Measurements from ENCODE around the gene DISP2. TPM values are rescaled to one million over a fixed set of nuclear protein-coding genes. Genes with fewer than 3 reads are reported as not detected.
A peak's percentile ranks its signal among the peaks of the same experiment; 100 is the strongest.

DISP2 gene
- polyA plus RNA-seq, 1 experiment = 0.11 TPM

DNA sequence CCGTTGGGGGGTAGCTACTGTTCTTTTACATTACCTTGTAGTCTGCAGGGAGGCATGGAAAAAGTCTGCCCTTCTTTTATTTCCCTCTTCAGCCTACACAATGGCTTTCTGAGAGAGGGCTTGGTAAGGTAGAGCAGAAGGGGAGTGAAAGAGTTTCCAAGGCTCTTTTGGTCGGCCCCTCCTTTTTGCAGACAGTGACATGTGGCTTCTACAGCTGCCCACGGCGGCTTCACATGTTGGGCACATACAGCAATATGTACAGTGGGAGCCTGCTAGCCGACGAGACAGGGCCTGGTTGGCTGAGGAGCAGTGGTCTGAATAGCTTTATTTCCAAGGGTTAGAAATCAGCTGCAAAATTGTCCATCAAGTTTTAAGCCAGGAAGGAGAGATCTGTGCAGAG is 30.6 kb upstream of the DISP2 start:
- H3K4me3 ChIP-seq (ENCODE audit: low read depth, low read length) = 0 out of 2 replicates have a peak overlapping the region, but pooled peaks have one; percentile 7

DNA sequence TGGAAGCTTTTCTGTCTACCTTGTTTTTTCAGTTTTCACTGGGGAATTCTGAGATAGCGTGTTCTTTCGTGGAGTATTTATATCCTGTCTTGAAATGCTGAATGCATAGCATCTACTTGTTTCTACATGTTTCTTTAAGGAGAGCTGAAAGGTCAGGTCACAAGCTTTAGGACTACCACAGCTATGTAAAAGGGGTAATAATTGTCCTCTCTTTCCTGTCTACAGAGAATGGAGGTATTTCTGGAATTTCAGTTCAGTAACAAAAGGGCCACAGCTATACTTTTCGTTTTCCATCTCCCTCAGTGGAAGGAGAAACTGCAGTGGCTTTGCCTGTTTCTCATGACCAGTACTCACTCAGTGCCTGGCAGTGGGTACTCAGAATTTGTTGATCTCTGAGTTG is 29.8 kb upstream of the DISP2 start:
- no peaks in the 10 kb centered on the region for H3K27me3 ChIP-seq (ENCODE audit: control insufficient read depth, insufficient read depth, low read length)
- TF ChIP-seq, protein P1, sequence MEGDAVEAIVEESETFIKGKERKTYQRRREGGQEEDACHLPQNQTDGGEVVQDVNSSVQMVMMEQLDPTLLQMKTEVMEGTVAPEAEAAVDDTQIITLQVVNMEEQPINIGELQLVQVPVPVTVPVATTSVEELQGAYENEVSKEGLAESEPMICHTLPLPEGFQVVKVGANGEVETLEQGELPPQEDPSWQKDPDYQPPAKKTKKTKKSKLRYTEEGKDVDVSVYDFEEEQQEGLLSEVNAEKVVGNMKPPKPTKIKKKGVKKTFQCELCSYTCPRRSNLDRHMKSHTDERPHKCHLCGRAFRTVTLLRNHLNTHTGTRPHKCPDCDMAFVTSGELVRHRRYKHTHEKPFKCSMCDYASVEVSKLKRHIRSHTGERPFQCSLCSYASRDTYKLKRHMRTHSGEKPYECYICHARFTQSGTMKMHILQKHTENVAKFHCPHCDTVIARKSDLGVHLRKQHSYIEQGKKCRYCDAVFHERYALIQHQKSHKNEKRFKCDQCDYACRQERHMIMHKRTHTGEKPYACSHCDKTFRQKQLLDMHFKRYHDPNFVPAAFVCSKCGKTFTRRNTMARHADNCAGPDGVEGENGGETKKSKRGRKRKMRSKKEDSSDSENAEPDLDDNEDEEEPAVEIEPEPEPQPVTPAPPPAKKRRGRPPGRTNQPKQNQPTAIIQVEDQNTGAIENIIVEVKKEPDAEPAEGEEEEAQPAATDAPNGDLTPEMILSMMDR (IDR thresholded peaks at IDR 0.05; ENCODE audit: low read depth, low read length) = no peak
- ChIA-PET POLR2A (interaction anchor here (1.0 to 7.6 kb wide), 3 partner anchors 12 to 17 kb away, joined by 3 to 101 read pairs (median 5); partner anchors contain the start of gene CCDC9B), CTCF (interaction anchor here (1.0 to 4.1 kb wide), 5 partner anchors 11 to 53 kb away, joined by 3 to 50 read pairs (median 6); partner anchors contain the start of gene CCDC9B)
- no peak for DNase-seq (ENCODE audit: low read depth, low spot score)
- H3K9me3 ChIP-seq (ENCODE audit: control insufficient read depth, insufficient read depth, low read length) = no peaks in the 10 kb centered on the region
- H3K4me3 ChIP-seq (ENCODE audit: low read depth, low read length) = no peak overlapping the region
- H3K27ac ChIP-seq (ENCODE audit: low read depth, low read length) = peak overlapping the region; percentile 62

More for the DNA sequence above, 30.6 kb upstream of the DISP2 start:
- TF ChIP-seq, protein P1 (IDR thresholded peaks at IDR 0.05; ENCODE audit: low read depth, low read length) = no peak
- no peaks in the 10 kb centered on the region; the same call in 1 of the 2 replicates for H3K9me3 ChIP-seq (ENCODE audit: control insufficient read depth, insufficient read depth, low read length)
- no peaks in the 10 kb centered on the region for H3K27me3 ChIP-seq (ENCODE audit: control insufficient read depth, insufficient read depth, low read length)
- ChIA-PET POLR2A (interaction anchor here (7.6 kb wide), 1 partner anchor 12 kb away, joined by 101 read pairs; the partner anchor contains the start of gene CCDC9B), CTCF (interaction anchor here (2.2 to 4.1 kb wide), 3 partner anchors 12 to 48 kb away, joined by 5 to 50 read pairs (median 11); partner anchors contain the start of gene CCDC9B)
- H3K27ac ChIP-seq (ENCODE audit: low read depth, low read length) = peak overlapping the region; percentile 49
- no peak for DNase-seq (ENCODE audit: low read depth, low spot score)

DNA sequence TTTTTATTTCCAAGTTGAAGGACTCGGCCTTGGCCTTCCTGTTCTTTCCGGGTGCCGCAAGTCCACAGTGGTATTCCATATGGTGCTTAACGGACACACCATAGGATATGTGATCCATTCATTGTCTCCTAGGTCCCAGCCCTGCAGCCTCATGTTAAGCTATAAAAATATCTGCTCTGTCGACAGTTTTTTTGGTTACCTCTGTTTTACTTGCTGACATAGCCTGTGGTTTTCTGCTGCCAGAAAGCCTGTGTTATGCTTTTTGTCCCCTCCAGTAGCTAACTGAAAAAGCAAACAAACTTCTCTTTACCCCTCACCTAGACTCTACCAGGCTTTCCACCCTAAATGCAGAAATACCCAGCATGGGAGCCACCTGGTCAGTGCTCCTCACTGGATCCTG is 29.3 kb upstream of the DISP2 start:
- H3K4me3 ChIP-seq (ENCODE audit: low read depth, low read length) = no peak overlapping the region
- peak overlapping the region; percentile 62 for H3K27ac ChIP-seq (ENCODE audit: low read depth, low read length)
- TF ChIP-seq, protein P1 (IDR thresholded peaks at IDR 0.05; ENCODE audit: low read depth, low read length) = no peak
- no peaks in the 10 kb centered on the region for H3K9me3 ChIP-seq (ENCODE audit: control insufficient read depth, insufficient read depth, low read length)
- no peaks in the 10 kb centered on the region for H3K27me3 ChIP-seq (ENCODE audit: control insufficient read depth, insufficient read depth, low read length)
- CTCF ChIA-PET = interaction anchor here (0.9 to 4.1 kb wide), 5 partner anchors 11 to 54 kb away, joined by 3 to 50 read pairs (median 6); partner anchors contain the start of gene CCDC9B
- POLR2A ChIA-PET = interaction anchor here (1.0 to 7.6 kb wide), 3 partner anchors 11 to 16 kb away, joined by 3 to 101 read pairs (median 5); partner anchors contain the start of gene CCDC9B
- no peak for DNase-seq (ENCODE audit: low read depth, low spot score)

DNA sequence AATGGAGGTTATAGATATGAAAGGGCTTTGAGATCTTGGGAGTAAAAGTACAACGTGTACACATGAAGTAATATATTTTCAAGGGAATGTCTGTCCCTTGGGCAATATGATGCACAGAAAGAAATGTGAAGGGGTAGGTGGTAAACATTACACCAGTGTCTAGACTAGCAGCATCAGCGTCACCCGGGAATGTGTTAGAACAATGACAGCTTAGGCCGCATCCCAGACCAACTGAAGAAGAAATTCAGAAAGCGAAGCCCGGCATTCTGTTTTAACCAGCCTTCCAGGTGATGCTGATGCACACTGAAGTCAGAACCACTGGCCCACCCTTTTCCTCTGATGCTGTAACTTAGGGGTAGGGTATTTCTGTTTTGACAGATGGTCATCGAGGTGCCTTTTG is 28.2 kb upstream of the DISP2 start:
- DNase-seq (ENCODE audit: low read depth, low spot score) = no peak
- peak overlapping the region; percentile 24 for H3K27ac ChIP-seq (ENCODE audit: low read depth, low read length)
- H3K27me3 ChIP-seq (ENCODE audit: control insufficient read depth, insufficient read depth, low read length) = no peaks in the 10 kb centered on the region
- POLR2A ChIA-PET = interaction anchor here (7.6 kb wide), 1 partner anchor 10 kb away, joined by 101 read pairs; the partner anchor contains the start of gene CCDC9B
- no peak overlapping the region for H3K4me3 ChIP-seq (ENCODE audit: low read depth, low read length)
- CTCF ChIA-PET = interaction anchor here (0.9 to 4.1 kb wide), 2 partner anchors 10 to 15 kb away, joined by 3 to 50 read pairs; partner anchors contain the start of gene CCDC9B
- TF ChIP-seq, protein P1 (IDR thresholded peaks at IDR 0.05; ENCODE audit: low read depth, low read length) = no peak
- no peaks in the 10 kb centered on the region for H3K9me3 ChIP-seq (ENCODE audit: control insufficient read depth, insufficient read depth, low read length)

DNA sequence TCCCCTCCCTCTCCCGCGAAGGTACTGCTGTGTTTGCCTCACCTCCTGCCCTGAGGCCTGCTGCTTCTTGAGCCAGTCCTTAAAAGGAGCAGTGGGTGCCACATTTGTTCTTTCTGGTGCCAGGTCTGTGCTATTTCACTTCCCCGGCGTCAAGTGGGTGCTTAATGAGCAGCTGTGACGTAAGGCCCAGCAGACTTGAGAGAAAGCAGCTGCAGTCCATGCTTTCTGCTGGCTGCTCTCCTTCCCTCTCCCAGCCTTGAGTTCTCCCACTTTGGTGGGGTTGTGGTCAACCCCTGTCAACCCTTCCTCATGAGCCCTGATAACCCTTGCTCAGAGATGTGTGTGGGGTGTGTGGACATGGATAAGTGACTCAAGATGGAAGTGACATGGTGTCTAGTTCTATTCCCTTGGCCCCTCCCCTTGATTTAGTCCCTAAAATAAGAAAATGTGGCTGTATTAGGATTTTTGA is 27.6 kb upstream of the DISP2 start:
- Histone ChIP-seq H3K9me3 (ENCODE audit: control insufficient read depth, insufficient read depth, low read length) (no peaks in the 10 kb centered on the region), H3K4me3 (ENCODE audit: low read depth, low read length) (no peak overlapping the region), H3K27ac (ENCODE audit: low read depth, low read length) (no peak overlapping the region), H3K27me3 (ENCODE audit: control insufficient read depth, insufficient read depth, low read length) (no peaks in the 10 kb centered on the region)
- ChIA-PET POLR2A (interaction anchor here (1.3 to 7.6 kb wide), 2 partner anchors 9 to 14 kb away, joined by 5 to 101 read pairs; partner anchors contain the start of gene CCDC9B), CTCF (interaction anchor here (4.1 kb wide), 1 partner anchor 9 kb away, joined by 50 read pairs; the partner anchor contains the start of gene CCDC9B)
- TF ChIP-seq, protein P1 (IDR thresholded peaks at IDR 0.05; ENCODE audit: low read depth, low read length) = no peak
- DNase-seq (ENCODE audit: low read depth, low spot score) = no peak

Data from AG04450 (cell line).